ENCODE data around the gene GLP1R.

Gene GLP1R

DNA sequence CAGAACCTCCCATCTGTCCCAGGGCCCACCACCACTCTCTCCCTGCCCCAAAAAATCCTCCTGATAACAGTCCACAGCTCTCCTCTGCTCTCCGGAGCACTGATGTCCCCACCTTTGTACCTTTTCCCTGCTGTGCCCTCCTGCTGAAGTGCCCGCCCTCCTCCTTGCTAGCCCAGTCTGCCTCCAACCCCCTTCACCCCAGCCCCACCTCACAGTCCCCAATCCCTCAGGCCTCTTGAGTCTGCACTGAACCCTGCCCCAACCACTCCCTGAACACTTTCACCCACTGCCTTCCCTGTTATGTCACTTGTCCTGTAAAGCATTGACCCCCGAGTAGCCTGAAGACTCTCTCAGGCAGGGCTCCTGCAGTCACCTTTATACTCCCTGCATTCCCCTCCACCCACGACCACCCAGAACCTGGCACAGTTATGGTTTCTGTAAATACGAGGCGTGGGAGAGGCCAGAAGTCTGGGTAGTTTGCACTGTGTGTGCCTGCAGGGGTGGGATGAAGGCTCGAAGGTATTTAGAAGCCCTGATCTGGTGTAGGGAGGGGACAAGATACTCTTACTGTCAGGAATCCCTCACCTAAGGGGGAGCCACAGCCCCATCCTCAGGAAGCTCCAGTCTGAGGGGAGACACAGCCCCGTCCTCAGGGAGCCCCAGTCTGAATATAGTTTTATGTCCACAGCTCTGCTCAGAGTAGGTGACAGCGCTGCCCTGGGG is 5.4 kb downstream of the GLP1R start:
- no peak for DNase-seq
- Histone ChIP-seq H3K27me3 (ENCODE audit: insufficient read depth, low read depth, severe bottlenecking) (no peaks in the 10 kb centered on the region), H3K4me3 (ENCODE audit: low read depth, low read length) (no peak overlapping the region), H3K9me3 (ENCODE audit: severe bottlenecking) (no peaks in the 10 kb centered on the region), H3K27ac (no peak overlapping the region), H3K36me3 (no peaks in the 10 kb centered on the region)
- TF ChIP-seq CTCF (IDR thresholded peaks at IDR 0.05; ENCODE audit: low read depth, low read length) = no peak

GRCh38 chr6:39054577-39055142 is 6.1 kb downstream of the GLP1R start:
- TF ChIP-seq CTCF (IDR thresholded peaks at IDR 0.05; ENCODE audit: low read depth, low read length) = no peak
- H3K27ac ChIP-seq = no peak overlapping the region
- DNase-seq = peak; percentile 44
- H3K36me3 ChIP-seq = no peaks in the 10 kb centered on the region
- no peaks in the 10 kb centered on the region for H3K9me3 ChIP-seq (ENCODE audit: severe bottlenecking)
- H3K4me3 ChIP-seq (ENCODE audit: low read depth, low read length) = no peak overlapping the region
- no peaks in the 10 kb centered on the region for H3K27me3 ChIP-seq (ENCODE audit: insufficient read depth, low read depth, severe bottlenecking)

- Histone ChIP-seq H3K4me3 (ENCODE audit: low read depth, low read length) (no peak overlapping the region), H3K27me3 (ENCODE audit: insufficient read depth, low read depth, severe bottlenecking) (no peaks in the 10 kb centered on the region), H3K9me3 (ENCODE audit: severe bottlenecking) (no peaks in the 10 kb centered on the region), H3K27ac (no peak overlapping the region), H3K36me3 (no peaks in the 10 kb centered on the region)
- TF ChIP-seq CTCF (IDR thresholded peaks at IDR 0.05; ENCODE audit: low read depth, low read length) = no peak
- DNase-seq = no peak
Observed at GRCh38 chr6:39055661-39056060, 7.1 kb downstream of the GLP1R start.

DNA sequence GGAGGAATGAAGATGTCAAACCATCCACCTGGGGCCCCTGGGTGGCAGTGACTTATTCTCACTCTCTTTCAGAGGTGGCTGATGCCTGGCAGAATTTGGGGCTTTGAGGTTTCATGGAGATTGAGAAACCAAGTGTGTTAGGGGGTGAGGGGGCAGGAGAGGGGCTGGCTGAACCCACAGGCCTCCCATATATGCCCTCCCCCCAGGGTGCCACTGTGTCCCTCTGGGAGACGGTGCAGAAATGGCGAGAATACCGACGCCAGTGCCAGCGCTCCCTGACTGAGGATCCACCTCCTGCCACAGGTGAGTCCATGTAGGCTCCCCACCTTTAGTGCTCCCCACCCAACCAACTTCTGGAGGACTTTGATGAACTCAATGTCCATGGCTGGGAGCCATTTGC is 7.6 kb downstream of the GLP1R start:
- Histone ChIP-seq H3K9me3 (ENCODE audit: severe bottlenecking) (no peaks in the 10 kb centered on the region), H3K4me3 (ENCODE audit: low read depth, low read length) (no peak overlapping the region), H3K27ac (no peak overlapping the region), H3K36me3 (no peaks in the 10 kb centered on the region), H3K27me3 (ENCODE audit: insufficient read depth, low read depth, severe bottlenecking) (no peaks in the 10 kb centered on the region)
- peak; percentile 7 for DNase-seq
- no peak for TF ChIP-seq CTCF (IDR thresholded peaks at IDR 0.05; ENCODE audit: low read depth, low read length)

- no peak for TF ChIP-seq CTCF (IDR thresholded peaks at IDR 0.05; ENCODE audit: low read depth, low read length)
- Histone ChIP-seq H3K27ac (no peak overlapping the region), H3K27me3 (ENCODE audit: insufficient read depth, low read depth, severe bottlenecking) (no peaks in the 10 kb centered on the region), H3K4me3 (ENCODE audit: low read depth, low read length) (no peak overlapping the region), H3K9me3 (ENCODE audit: severe bottlenecking) (no peaks in the 10 kb centered on the region), H3K36me3 (no peaks in the 10 kb centered on the region)
- no peak for DNase-seq
Observed at GRCh38 chr6:39056681-39057080, 8.1 kb downstream of the GLP1R start.

Data from WERI-Rb-1 (cell line).